Stimulated activated naive CD8-positive, alpha-beta T cell treated with anti-CD3 and anti-CD28 coated beads, Interleukin-15, Interleukin-2, amounts not matched to agents 100 ng/mL and 50 ng/mL, for 24 hours (primary cell): ENCODE measurements around the gene WDR76.
A peak's percentile ranks its signal among the peaks of the same experiment; 100 is the strongest.
"Not testable (repeated sequence)": the region's sequence is repeated elsewhere in the genome, so short reads cannot be mapped to it uniquely, and the experiment has no call there.

Experiments used
- H3K27ac Mint-ChIP-seq: one replicate; pipeline ENCODE4 v1.8.0; 2021; ENCODE audit warnings: mild to moderate bottlenecking, mixed read lengths
- H3K27me3 Mint-ChIP-seq: one replicate; pipeline ENCODE4 v1.8.0; 2021; ENCODE audit warnings: mixed read lengths
- H3K36me3 Mint-ChIP-seq: one replicate; pipeline ENCODE4 v1.8.0; 2021; ENCODE audit warnings: low read depth, mixed read lengths
- H3K4me1 Mint-ChIP-seq: one replicate; pipeline ENCODE4 v1.8.0; 2021; ENCODE audit warnings: low read depth, mixed read lengths
- H3K4me3 Mint-ChIP-seq: one replicate; pipeline ENCODE4 v1.8.0; 2021; ENCODE audit warnings: mild to moderate bottlenecking, mixed read lengths
- H3K9me3 Mint-ChIP-seq: one replicate; pipeline ENCODE4 v1.8.0; 2021; ENCODE audit warnings: mixed read lengths

WDR76 gene

GRCh38 chr15:43800286-43801141 lies 26.3 kb upstream of the WDR76 start, which contains the start of gene HYPK:
HYPK (plus strand) TSS chr15:43800599; CDS start chr15:43800623, 24 bp downstream.
- Mint-ChIP-seq H3K9me3 (no peaks in the 10 kb centered on the region), H3K4me3 (peak within 1 kb of the TSS; percentile 97), H3K36me3 (peaks cover 76% of the 10 kb centered on the region), H3K27ac (peak within 1 kb of the TSS; percentile 98), H3K27me3 (no peaks in the 10 kb centered on the region), H3K4me1 (peaks cover 40% of the 10 kb centered on the region)

- H3K27me3 Mint-ChIP-seq, H3K9me3 Mint-ChIP-seq, H3K4me3 Mint-ChIP-seq: not testable (repeated sequence)
- Mint-ChIP-seq H3K27ac (peak overlapping the region; percentile 26), H3K36me3 (peaks cover 81% of the 10 kb centered on the region), H3K4me1 (peaks cover 36% of the 10 kb centered on the region)
Observed at GRCh38 chr15:43802676-43803075, 24.1 kb upstream of the WDR76 start.

- H3K9me3 Mint-ChIP-seq, result no peaks in the 10 kb centered on the region
- H3K4me1 Mint-ChIP-seq, result peaks cover 15% of the 10 kb centered on the region
- peaks cover 74% of the 10 kb centered on the region for H3K36me3 Mint-ChIP-seq
- no peak overlapping the region for H3K4me3 Mint-ChIP-seq
- no peaks in the 10 kb centered on the region for H3K27me3 Mint-ChIP-seq
- H3K27ac Mint-ChIP-seq, result no peak overlapping the region
Observed at GRCh38 chr15:43808435-43808950, 18.3 kb upstream of the WDR76 start.

- Mint-ChIP-seq H3K36me3 (peaks cover 78% of the 10 kb centered on the region), H3K4me1 (peaks cover 15% of the 10 kb centered on the region), H3K27ac (peak overlapping the region; percentile 76), H3K9me3 (no peaks in the 10 kb centered on the region), H3K4me3 (no peak overlapping the region), H3K27me3 (no peaks in the 10 kb centered on the region)
Observed at GRCh38 chr15:43808960-43809678, 17.7 kb upstream of the WDR76 start.

GRCh38 chr15:43815064-43815463 lies 11.7 kb upstream of the WDR76 start:
- not testable (repeated sequence) for H3K4me3 Mint-ChIP-seq

GRCh38 chr15:43821505-43821904 lies 5.3 kb upstream of the WDR76 start:
- H3K36me3 Mint-ChIP-seq, result peaks cover 46% of the 10 kb centered on the region
- peak overlapping the region; percentile 29 for H3K27ac Mint-ChIP-seq
- H3K4me3 Mint-ChIP-seq, result peak overlapping the region; percentile 54
- no peaks in the 10 kb centered on the region for H3K27me3 Mint-ChIP-seq
- peaks cover 4% of the 10 kb centered on the region for H3K9me3 Mint-ChIP-seq
- peaks cover 58% of the 10 kb centered on the region for H3K4me1 Mint-ChIP-seq

More at GRCh38 chr15:43815064-43815463, 11.7 kb upstream of the WDR76 start:
- H3K36me3 Mint-ChIP-seq, result peaks cover 71% of the 10 kb centered on the region
- peak overlapping the region; percentile 33 for H3K27ac Mint-ChIP-seq
- peaks cover 14% of the 10 kb centered on the region for H3K4me1 Mint-ChIP-seq
- not testable (repeated sequence) for H3K9me3 Mint-ChIP-seq, H3K27me3 Mint-ChIP-seq

GRCh38 chr15:43824302-43825246 lies 2.2 kb upstream of the WDR76 start, which contains the start of gene MFAP1:
MFAP1 (minus strand) TSS chr15:43824690; CDS start chr15:43824569, 121 bp downstream.
- peak within 1 kb of the TSS; percentile 98 for H3K27ac Mint-ChIP-seq
- peaks cover 4% of the 10 kb centered on the region for H3K9me3 Mint-ChIP-seq
- H3K36me3 Mint-ChIP-seq, result peaks cover 42% of the 10 kb centered on the region
- peak within 1 kb of the TSS; percentile 98 for H3K4me3 Mint-ChIP-seq
- no peaks in the 10 kb centered on the region for H3K27me3 Mint-ChIP-seq
- H3K4me1 Mint-ChIP-seq, result peaks cover 69% of the 10 kb centered on the region

- Mint-ChIP-seq H3K27ac (peak overlapping the region; percentile 98), H3K36me3 (peaks cover 43% of the 10 kb centered on the region), H3K4me1 (peaks cover 71% of the 10 kb centered on the region)
- not testable (repeated sequence) for H3K4me3 Mint-ChIP-seq, H3K9me3 Mint-ChIP-seq, H3K27me3 Mint-ChIP-seq
Observed at GRCh38 chr15:43825305-43825704, 1.5 kb upstream of the WDR76 start.

GRCh38 chr15:43826029-43826507 lies 734 bp upstream of the WDR76 start:
- Mint-ChIP-seq H3K4me1 (peaks cover 68% of the 10 kb centered on the region), H3K36me3 (peaks cover 41% of the 10 kb centered on the region), H3K9me3 (peaks cover 4% of the 10 kb centered on the region), H3K27ac (peak overlapping the region; percentile 75), H3K27me3 (no peaks in the 10 kb centered on the region), H3K4me3 (peak overlapping the region; percentile 89)

- H3K4me3 Mint-ChIP-seq, result peak overlapping the region; percentile 89
- peak overlapping the region; percentile 89 for H3K27ac Mint-ChIP-seq
- peaks cover 41% of the 10 kb centered on the region for H3K36me3 Mint-ChIP-seq
- H3K9me3 Mint-ChIP-seq, result peaks cover 4% of the 10 kb centered on the region
- no peaks in the 10 kb centered on the region for H3K27me3 Mint-ChIP-seq
- H3K4me1 Mint-ChIP-seq, result peaks cover 58% of the 10 kb centered on the region
Observed at GRCh38 chr15:43828061-43828657, 1.4 kb downstream of the WDR76 start.

- H3K27me3 Mint-ChIP-seq, H3K9me3 Mint-ChIP-seq: not testable (repeated sequence)
- Mint-ChIP-seq H3K36me3 (peaks cover 48% of the 10 kb centered on the region), H3K27ac (peak overlapping the region; percentile 60), H3K4me1 (peaks cover 48% of the 10 kb centered on the region), H3K4me3 (peak overlapping the region; percentile 89)
Observed at GRCh38 chr15:43829951-43830540, 3.2 kb downstream of the WDR76 start.

GRCh38 chr15:43830691-43831275 lies 4.0 kb downstream of the WDR76 start:
- H3K4me3 Mint-ChIP-seq, H3K9me3 Mint-ChIP-seq, H3K27me3 Mint-ChIP-seq, H3K27ac Mint-ChIP-seq: not testable (repeated sequence)
- Mint-ChIP-seq H3K4me1 (peaks cover 46% of the 10 kb centered on the region), H3K36me3 (peaks cover 53% of the 10 kb centered on the region)

- H3K27ac Mint-ChIP-seq, H3K27me3 Mint-ChIP-seq, H3K9me3 Mint-ChIP-seq: not testable (repeated sequence)
- peak overlapping the region; percentile 28 for H3K4me3 Mint-ChIP-seq
- H3K36me3 Mint-ChIP-seq, result peaks cover 61% of the 10 kb centered on the region
- H3K4me1 Mint-ChIP-seq, result peaks cover 38% of the 10 kb centered on the region
Observed at GRCh38 chr15:43831519-43832052, 4.8 kb downstream of the WDR76 start.
